HTERT RPE-1 (cell line): Measurements from ENCODE around the gene PPP1R11.

Experiments
- in situ Hi-C: fragments of 300-500 bp; cut with MboI; formaldehyde crosslinking; loops from 4 replicates; pipeline ENCODE4 v1.14.3; 2020; ENCODE audit warnings: low sequenced_read_pairs

Gene PPP1R11

GRCh38 chr6:30061092-30061857, 5.7 kb upstream of the PPP1R11 start, which contains the start of gene POLR1H:
POLR1H (plus strand) TSS chr6:30061265; CDS start chr6:30061525, 260 bp downstream.
- in situ Hi-C loops: no loop called here

- in situ Hi-C loops: no loop called here
Measured at GRCh38 chr6:30061858-30062458, 5.0 kb upstream of the PPP1R11 start.

GRCh38 chr6:30062471-30063178, 4.4 kb upstream of the PPP1R11 start:
- in situ Hi-C loops: no loop called here

GRCh38 chr6:30063315-30063714, 3.7 kb upstream of the PPP1R11 start:
- in situ Hi-C loops: no loop called here

- in situ Hi-C loops: no loop called here
Measured at GRCh38 chr6:30066082-30066481, 916 bp upstream of the PPP1R11 start.

GRCh38 chr6:30067460-30068139, 602 bp downstream of the PPP1R11 start:
- in situ Hi-C loops: no loop called here

GRCh38 chr6:30071081-30071818, 4.3 kb downstream of the PPP1R11 start:
- in situ Hi-C loops: no loop called here

- in situ Hi-C loops: no loop called here
Measured at GRCh38 chr6:30071858-30072257, 4.9 kb downstream of the PPP1R11 start.

- in situ Hi-C loops: no loop called here
Measured at GRCh38 chr6:30073489-30074235, 6.7 kb downstream of the PPP1R11 start.

- in situ Hi-C loops: no loop called here
Measured at GRCh38 chr6:30074331-30075093, 7.5 kb downstream of the PPP1R11 start.

- in situ Hi-C loops: no loop called here
Measured at GRCh38 chr6:30075094-30075789, 8.2 kb downstream of the PPP1R11 start, which contains the start of gene RNF39. RNF39 (minus strand) TSS chr6:30075769; CDS start chr6:30075585, 184 bp downstream.

GRCh38 chr6:30075790-30076732, 9.1 kb downstream of the PPP1R11 start:
- in situ Hi-C loops: no loop called here

- in situ Hi-C loops: no loop called here
Measured at GRCh38 chr6:30077218-30077617, 10.2 kb downstream of the PPP1R11 start.

- in situ Hi-C loops: no loop called here
Measured at GRCh38 chr6:30087876-30088275, 20.9 kb downstream of the PPP1R11 start.

- in situ Hi-C loops: no loop called here
Measured at GRCh38 chr6:30091577-30092381, 24.8 kb downstream of the PPP1R11 start.

GRCh38 chr6:30092852-30093543, 26.0 kb downstream of the PPP1R11 start:
- in situ Hi-C loops: no loop called here
